Ectodermal cell (in vitro differentiated cells): Measurements from ENCODE around the gene PIK3AP1.
A peak's percentile ranks its signal among the peaks of the same experiment; 100 is the strongest.

ENCODE experiments used
- H3K27ac ChIP-seq: 2 replicates; pipeline ENCODE4 v1.7.0; 2013; ENCODE audit warnings: mild to moderate bottlenecking, low read depth, low read length; ENCODE audit not compliant: insufficient read depth, poor library complexity, severe bottlenecking
- H3K27me3 ChIP-seq: 2 replicates; pipeline ENCODE4 v1.7.0; 2013; ENCODE audit warnings: mild to moderate bottlenecking, low read length; ENCODE audit not compliant: insufficient read depth, control insufficient read depth, poor library complexity, severe bottlenecking
- H3K36me3 ChIP-seq: one replicate; pipeline ENCODE4 v1.7.0; 2013; ENCODE audit warnings: low read length; ENCODE audit not compliant: control insufficient read depth, insufficient read depth
- H3K4me1 ChIP-seq: one replicate; pipeline ENCODE4 v1.7.0; 2013; ENCODE audit warnings: low read length; ENCODE audit not compliant: control insufficient read depth, insufficient read depth
- H3K4me3 ChIP-seq: 2 replicates; pipeline ENCODE4 v1.7.0; 2013; ENCODE audit warnings: low read depth, low read length, control low read depth; ENCODE audit not compliant: insufficient read depth
- H3K9me3 ChIP-seq: 2 replicates; pipeline ENCODE4 v1.7.0; 2013; ENCODE audit warnings: mild to moderate bottlenecking, low read length, moderate library complexity; ENCODE audit not compliant: control insufficient read depth
- WGBS, 2 experiments: methylation state at CpG; one replicate each; pipeline ENCODE4 v1.1.7; 2013; ENCODE audit warnings: missing lambda C conversion rate in 2 of 2; 5-methylcytosine and 5-hydroxymethylcytosine counted together

Gene PIK3AP1

GRCh38 chr10:96606216-96606615 is 114.1 kb downstream of the PIK3AP1 start:
- 83 to 85% methylated on average over 4 of the region's 4 CpGs for WGBS, 2 experiments
- H3K36me3 ChIP-seq: no peaks in the 10 kb centered on the region
- no peak overlapping the region for H3K27ac ChIP-seq
- H3K4me3 ChIP-seq: no peak overlapping the region
- H3K4me1 ChIP-seq: no peaks in the 10 kb centered on the region
- no peaks in the 10 kb centered on the region for H3K27me3 ChIP-seq
- H3K9me3 ChIP-seq: no peaks in the 10 kb centered on the region

- 91 to 97% methylated on average over 4 of the region's 4 CpGs for WGBS, 2 experiments
- no peaks in the 10 kb centered on the region for H3K36me3 ChIP-seq
- H3K9me3 ChIP-seq: no peaks in the 10 kb centered on the region
- no peaks in the 10 kb centered on the region for H3K4me1 ChIP-seq
- H3K4me3 ChIP-seq: no peak overlapping the region
- no peak overlapping the region for H3K27ac ChIP-seq
- no peaks in the 10 kb centered on the region for H3K27me3 ChIP-seq
Measured at GRCh38 chr10:96600337-96600736, 120.0 kb downstream of the PIK3AP1 start.

GRCh38 chr10:96598846-96599245 is 121.5 kb downstream of the PIK3AP1 start:
- no peak overlapping the region for H3K4me3 ChIP-seq
- WGBS, 2 experiments: 89 to 91% methylated on average over 4 of the region's 4 CpGs
- H3K27ac ChIP-seq: no peak overlapping the region
- H3K36me3 ChIP-seq: no peaks in the 10 kb centered on the region
- H3K27me3 ChIP-seq: no peaks in the 10 kb centered on the region
- no peaks in the 10 kb centered on the region for H3K9me3 ChIP-seq
- H3K4me1 ChIP-seq: no peaks in the 10 kb centered on the region

GRCh38 chr10:96596422-96597407 is 123.6 kb downstream of the PIK3AP1 start:
- Histone ChIP-seq H3K4me1 (no peaks in the 10 kb centered on the region), H3K4me3 (no peak overlapping the region), H3K27me3 (no peaks in the 10 kb centered on the region), H3K9me3 (no peaks in the 10 kb centered on the region), H3K27ac (no peak overlapping the region), H3K36me3 (no peaks in the 10 kb centered on the region)
- 89 to 92% methylated on average over 1 of the region's 1 CpG for WGBS, 2 experiments

GRCh38 chr10:96595741-96596140 is 124.6 kb downstream of the PIK3AP1 start:
- Histone ChIP-seq H3K27me3 (no peaks in the 10 kb centered on the region), H3K4me3 (no peak overlapping the region), H3K27ac (no peak overlapping the region), H3K9me3 (no peaks in the 10 kb centered on the region), H3K4me1 (no peaks in the 10 kb centered on the region), H3K36me3 (no peaks in the 10 kb centered on the region)
- WGBS, 2 experiments: 91 to 94% methylated on average over 4 of the region's 4 CpGs

- Histone ChIP-seq H3K9me3 (no peaks in the 10 kb centered on the region), H3K36me3 (no peaks in the 10 kb centered on the region), H3K4me3 (no peak overlapping the region), H3K4me1 (no peaks in the 10 kb centered on the region), H3K27me3 (no peaks in the 10 kb centered on the region), H3K27ac (no peak overlapping the region)
- 86% methylated on average over 1 of the region's 1 CpG; no CpG with 5 or more reads in 1 of the 2 experiments for WGBS, 2 experiments
Measured at GRCh38 chr10:96591946-96592345, 128.4 kb downstream of the PIK3AP1 start.

- H3K9me3 ChIP-seq: no peaks in the 10 kb centered on the region
- H3K4me1 ChIP-seq: peaks cover 8% of the 10 kb centered on the region
- H3K4me3 ChIP-seq: no peak overlapping the region
- no peak overlapping the region for H3K27ac ChIP-seq
- H3K27me3 ChIP-seq: no peaks in the 10 kb centered on the region
- 93 to 95% methylated on average over 4 to 5 of the region's 5 CpGs for WGBS, 2 experiments
- no peaks in the 10 kb centered on the region for H3K36me3 ChIP-seq
Measured at GRCh38 chr10:96588616-96589419, 131.5 kb downstream of the PIK3AP1 start.

GRCh38 chr10:96588060-96588554 is 132.2 kb downstream of the PIK3AP1 start:
- H3K9me3 ChIP-seq: no peaks in the 10 kb centered on the region
- no peak overlapping the region for H3K27ac ChIP-seq
- no peaks in the 10 kb centered on the region for H3K36me3 ChIP-seq
- WGBS, 2 experiments: 86 to 90% methylated on average over 4 of the region's 4 CpGs
- H3K4me1 ChIP-seq: peaks cover 8% of the 10 kb centered on the region
- no peak overlapping the region for H3K4me3 ChIP-seq
- no peaks in the 10 kb centered on the region for H3K27me3 ChIP-seq

- no peaks in the 10 kb centered on the region for H3K27me3 ChIP-seq
- no peaks in the 10 kb centered on the region for H3K9me3 ChIP-seq
- H3K4me3 ChIP-seq: peak overlapping the region; percentile 94
- H3K4me1 ChIP-seq: peaks cover 8% of the 10 kb centered on the region
- WGBS, 2 experiments: 23% methylated on average over 25 of the region's 25 CpGs
- peak overlapping the region; percentile 93 for H3K27ac ChIP-seq
- H3K36me3 ChIP-seq: no peaks in the 10 kb centered on the region
Measured at GRCh38 chr10:96587264-96588059, 132.9 kb downstream of the PIK3AP1 start.
